ENCODE measurements around the gene MTCL1. TPM values are rescaled to one million over a fixed set of nuclear protein-coding genes. Genes with fewer than 3 reads are reported as not detected.

Gene MTCL1
- total and polyA plus RNA-seq, 4 donors: 1.3 to 12.4 (median 3.7) TPM

- Histone ChIP-seq H3K27ac (ENCODE audit: low read depth in 1 of 2, low read length in 1 of 2) (no peak overlapping the region), H3K36me3 (ENCODE audit: control insufficient read depth in 4 of 4, insufficient read depth in 4 of 4, low read length in 4 of 4) (no peaks in the 10 kb centered on the region), H3K4me3 (no peak overlapping the region), H3K27me3 (ENCODE audit: control insufficient read depth in 3 of 3, insufficient read depth in 3 of 3, low read length in 2 of 3) (no peaks in the 10 kb centered on the region), H3K4me1 (ENCODE audit: control insufficient read depth in 5 of 5, insufficient read depth in 5 of 5, low read length in 5 of 5) (peaks cover 0 to 11% (median 0%) of the 10 kb centered on the region in 5 donors), H3K9me3 (ENCODE audit: control insufficient read depth in 4 of 4, insufficient read depth in 3 of 4, low read length in 3 of 4) (no peaks in the 10 kb centered on the region), H3K9ac (ENCODE audit: insufficient read depth in 1 of 2, low read length in 2 of 2) (no peak overlapping the region)
- 85% methylated on average over 7 of the region's 7 CpGs for WGBS, 2 donors
- no peak for TF ChIP-seq CTCF (IDR thresholded peaks at IDR 0.05; ENCODE audit: control extremely low read depth, extremely low read depth)
- DNase-seq: no peak
- ATAC-seq (ENCODE audit: insufficient read depth, low FRiP score): no peak
Observed at GRCh38 chr18:8794934-8795280, 89.6 kb downstream of the MTCL1 start.

- WGBS, 2 donors: 30 to 54% methylated on average over 10 of the region's 10 CpGs
- Histone ChIP-seq H3K27ac (ENCODE audit: low read depth in 1 of 2, low read length in 1 of 2) (no peak overlapping the region), H3K27me3 (ENCODE audit: control insufficient read depth in 3 of 3, insufficient read depth in 3 of 3, low read length in 2 of 3) (no peaks in the 10 kb centered on the region), H3K9ac (ENCODE audit: insufficient read depth in 1 of 2, low read length in 2 of 2) (no peak overlapping the region), H3K4me3 (no peak overlapping the region), H3K4me1 (ENCODE audit: control insufficient read depth in 5 of 5, insufficient read depth in 5 of 5, low read length in 5 of 5) (peaks cover 0 to 20% (median 0%) of the 10 kb centered on the region in 5 donors), H3K36me3 (ENCODE audit: control insufficient read depth in 4 of 4, insufficient read depth in 4 of 4, low read length in 4 of 4) (no peaks in the 10 kb centered on the region), H3K9me3 (ENCODE audit: control insufficient read depth in 4 of 4, insufficient read depth in 3 of 4, low read length in 3 of 4) (no peaks in the 10 kb centered on the region)
- TF ChIP-seq CTCF (IDR thresholded peaks at IDR 0.05; ENCODE audit: control extremely low read depth, extremely low read depth): no peak
- no peak for DNase-seq
- ATAC-seq (ENCODE audit: insufficient read depth, low FRiP score): no peak
Observed at GRCh38 chr18:8795586-8796325, 90.4 kb downstream of the MTCL1 start.

GRCh38 chr18:8797206-8797605 is 91.8 kb downstream of the MTCL1 start:
- no peak overlapping the region for H3K9ac ChIP-seq (ENCODE audit: insufficient read depth in 1 of 2, low read length in 2 of 2)
- no peak overlapping the region for H3K4me3 ChIP-seq
- no peak for ATAC-seq (ENCODE audit: insufficient read depth, low FRiP score)
- no peak overlapping the region for H3K27ac ChIP-seq (ENCODE audit: low read depth in 1 of 2, low read length in 1 of 2)
- no peaks in the 10 kb centered on the region for H3K27me3 ChIP-seq (ENCODE audit: control insufficient read depth in 3 of 3, insufficient read depth in 3 of 3, low read length in 2 of 3)
- no peaks in the 10 kb centered on the region for H3K9me3 ChIP-seq (ENCODE audit: control insufficient read depth in 4 of 4, insufficient read depth in 3 of 4, low read length in 3 of 4)
- no peak for DNase-seq
- H3K4me1 ChIP-seq (ENCODE audit: control insufficient read depth in 5 of 5, insufficient read depth in 5 of 5, low read length in 5 of 5): peaks cover 0 to 22% (median 0%) of the 10 kb centered on the region in 5 donors
- H3K36me3 ChIP-seq (ENCODE audit: control insufficient read depth in 4 of 4, insufficient read depth in 4 of 4, low read length in 4 of 4): no peaks in the 10 kb centered on the region
- 53 to 54% methylated on average over 7 of the region's 7 CpGs for WGBS, 2 donors
- TF ChIP-seq CTCF (IDR thresholded peaks at IDR 0.05; ENCODE audit: control extremely low read depth, extremely low read depth): no peak

GRCh38 chr18:8799001-8799400 is 93.6 kb downstream of the MTCL1 start:
- Histone ChIP-seq H3K9me3 (ENCODE audit: control insufficient read depth in 4 of 4, insufficient read depth in 3 of 4, low read length in 3 of 4) (no peaks in the 10 kb centered on the region), H3K9ac (ENCODE audit: insufficient read depth in 1 of 2, low read length in 2 of 2) (no peak overlapping the region), H3K27me3 (ENCODE audit: control insufficient read depth in 3 of 3, insufficient read depth in 3 of 3, low read length in 2 of 3) (no peaks in the 10 kb centered on the region), H3K4me3 (no peak overlapping the region), H3K36me3 (ENCODE audit: control insufficient read depth in 4 of 4, insufficient read depth in 4 of 4, low read length in 4 of 4) (no peaks in the 10 kb centered on the region), H3K27ac (ENCODE audit: low read depth in 1 of 2, low read length in 1 of 2) (no peak overlapping the region), H3K4me1 (ENCODE audit: control insufficient read depth in 5 of 5, insufficient read depth in 5 of 5, low read length in 5 of 5) (peaks cover 0 to 22% (median 0%) of the 10 kb centered on the region in 5 donors)
- WGBS, 2 donors: 70 to 73% methylated on average over 11 of the region's 11 CpGs
- no peak for ATAC-seq (ENCODE audit: insufficient read depth, low FRiP score)
- TF ChIP-seq CTCF (IDR thresholded peaks at IDR 0.05; ENCODE audit: control extremely low read depth, extremely low read depth): no peak
- no peak for DNase-seq

All from lung (tissue), 12 donors.